HFF-Myc (cell line): Measurements from ENCODE around the gene MID1.
"Not testable (repeated sequence)": the region's sequence is repeated elsewhere in the genome, so short reads cannot be mapped to it uniquely, and the experiment has no call there.

Source experiments
- DNase-seq: peaks from one replicate; pipeline ENCODE4 v3.0.0-alpha.2; 2011; ENCODE audit warnings: low read depth; ENCODE audit errors: extremely low read depth
- H3K4me3 ChIP-seq: replicated peaks from 2 replicates; pipeline ENCODE4 v1.5.1; 2011; ENCODE audit warnings: low read depth, mild to moderate bottlenecking, control low read depth, low read length
- TF ChIP-seq, protein P1 (sequence below): IDR thresholded peaks from 2 replicates; pipeline ENCODE4 v1.5.1; 2012; ENCODE audit warnings: mild to moderate bottlenecking, low read depth, low read length, control low read depth; ENCODE audit errors: missing control alignments

MID1 gene

DNA sequence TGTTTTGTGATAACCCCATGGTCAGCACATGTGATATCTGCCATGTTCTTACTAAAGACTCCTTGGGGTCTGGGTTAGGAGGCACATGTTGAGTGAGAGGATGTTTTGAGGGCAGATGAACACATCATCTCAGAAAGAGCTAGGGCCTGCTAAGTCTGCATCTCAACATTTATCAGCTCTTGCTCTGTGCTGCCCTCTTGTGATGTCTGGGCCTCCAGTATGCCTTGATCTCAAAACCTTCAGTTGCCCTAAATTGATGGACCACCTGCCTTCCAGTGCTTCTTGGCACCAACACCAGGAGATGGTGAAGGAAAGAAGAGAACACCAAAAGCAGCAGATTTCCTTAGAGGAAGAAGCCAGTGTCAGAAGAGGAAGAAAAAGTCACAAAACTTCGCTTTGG, 22.5 kb downstream of the MID1 start:
- TF ChIP-seq, protein P1, sequence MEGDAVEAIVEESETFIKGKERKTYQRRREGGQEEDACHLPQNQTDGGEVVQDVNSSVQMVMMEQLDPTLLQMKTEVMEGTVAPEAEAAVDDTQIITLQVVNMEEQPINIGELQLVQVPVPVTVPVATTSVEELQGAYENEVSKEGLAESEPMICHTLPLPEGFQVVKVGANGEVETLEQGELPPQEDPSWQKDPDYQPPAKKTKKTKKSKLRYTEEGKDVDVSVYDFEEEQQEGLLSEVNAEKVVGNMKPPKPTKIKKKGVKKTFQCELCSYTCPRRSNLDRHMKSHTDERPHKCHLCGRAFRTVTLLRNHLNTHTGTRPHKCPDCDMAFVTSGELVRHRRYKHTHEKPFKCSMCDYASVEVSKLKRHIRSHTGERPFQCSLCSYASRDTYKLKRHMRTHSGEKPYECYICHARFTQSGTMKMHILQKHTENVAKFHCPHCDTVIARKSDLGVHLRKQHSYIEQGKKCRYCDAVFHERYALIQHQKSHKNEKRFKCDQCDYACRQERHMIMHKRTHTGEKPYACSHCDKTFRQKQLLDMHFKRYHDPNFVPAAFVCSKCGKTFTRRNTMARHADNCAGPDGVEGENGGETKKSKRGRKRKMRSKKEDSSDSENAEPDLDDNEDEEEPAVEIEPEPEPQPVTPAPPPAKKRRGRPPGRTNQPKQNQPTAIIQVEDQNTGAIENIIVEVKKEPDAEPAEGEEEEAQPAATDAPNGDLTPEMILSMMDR, result peak; percentile 55
- H3K4me3 ChIP-seq, result no peak overlapping the region
- no peak for DNase-seq

DNA sequence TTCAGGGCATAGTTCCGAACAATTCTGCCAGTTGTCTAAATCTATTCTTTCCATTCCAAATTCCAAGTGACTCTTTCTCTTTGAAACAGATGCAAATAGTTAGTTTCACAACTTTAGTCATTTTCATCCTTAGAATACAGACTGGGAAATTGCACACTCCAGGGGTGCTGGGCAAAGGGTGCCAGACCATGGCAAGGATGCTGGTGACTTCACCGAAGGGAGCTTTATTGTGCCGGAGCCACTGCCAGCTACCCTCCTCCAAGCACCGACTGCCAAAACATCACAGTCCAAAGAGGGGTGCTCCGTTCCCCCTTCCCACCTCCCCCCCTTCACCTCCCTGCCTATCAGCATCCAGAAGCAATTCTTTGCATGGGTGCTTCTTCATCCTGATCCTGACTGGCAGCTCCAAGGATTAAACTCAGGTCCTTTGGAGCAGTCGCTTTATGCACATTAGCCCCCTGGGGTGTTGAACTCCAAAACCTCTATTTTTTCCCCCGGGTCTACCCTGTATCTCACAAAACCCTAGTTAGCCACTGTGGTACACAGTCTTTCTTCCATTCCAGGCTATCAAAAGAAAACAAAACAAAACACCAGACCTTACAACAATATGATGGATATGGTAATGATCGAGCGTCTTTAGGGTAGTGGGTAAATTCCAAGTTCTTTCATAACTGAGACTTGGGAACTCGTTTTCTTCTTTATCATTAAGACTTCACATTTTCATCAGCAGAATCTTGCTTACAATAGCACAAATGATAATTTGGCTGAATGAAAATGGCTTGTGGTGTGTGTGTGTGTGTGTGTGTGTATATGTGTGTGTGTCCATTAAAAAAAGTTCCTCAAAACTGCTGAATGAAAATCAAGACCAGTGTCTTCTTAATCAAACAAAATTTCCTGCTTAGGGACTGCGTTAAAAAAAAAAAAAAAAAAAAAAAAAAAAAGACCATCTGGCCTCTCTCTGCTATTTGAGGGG, 28.7 kb downstream of the MID1 start:
- DNase-seq, result no peak
- H3K4me3 ChIP-seq, result no peak overlapping the region
- TF ChIP-seq, protein P1, result no peak

DNA sequence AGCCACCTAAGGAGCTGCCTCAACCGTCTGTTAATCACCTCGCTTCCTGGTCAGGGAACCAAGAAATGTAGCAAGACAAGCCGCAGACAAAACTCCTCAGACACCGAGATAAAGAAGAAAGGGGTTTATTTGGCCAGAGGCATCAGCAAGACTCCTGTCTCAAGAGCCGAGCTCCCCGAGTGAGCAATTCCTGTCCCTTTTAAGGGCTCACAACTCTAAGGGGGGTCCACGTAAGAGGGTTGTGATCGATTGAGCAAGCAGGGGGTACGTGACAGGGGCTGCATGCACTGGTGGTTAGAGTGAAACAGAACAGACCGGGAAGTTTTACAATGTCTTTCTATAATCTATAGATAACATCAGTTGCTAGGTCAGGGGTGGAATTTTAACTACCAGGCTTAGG, 30.6 kb downstream of the MID1 start:
- not testable (repeated sequence) for DNase-seq, H3K4me3 ChIP-seq

DNA sequence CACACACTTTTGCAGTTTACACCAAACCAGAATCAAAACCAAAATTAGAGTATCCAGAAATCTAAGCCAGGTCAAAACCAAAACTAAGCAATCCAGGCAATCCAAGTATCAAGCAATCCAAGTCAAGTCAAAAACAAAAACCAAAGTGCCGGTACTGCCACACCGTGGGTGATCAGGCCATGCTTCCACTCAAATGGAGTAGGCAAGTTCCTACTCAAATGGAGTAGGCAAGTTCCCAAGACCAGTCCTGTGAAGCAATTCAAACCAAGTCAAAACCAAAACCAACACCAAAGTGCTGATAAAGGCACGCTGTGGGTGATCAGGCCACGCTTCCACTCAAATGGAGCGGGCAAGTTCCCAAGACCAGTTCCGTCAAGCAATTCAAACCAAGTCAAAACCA, 31.3 kb downstream of the MID1 start:
- TF ChIP-seq, protein P1, result no peak
- no peak overlapping the region for H3K4me3 ChIP-seq
- DNase-seq, result no peak

DNA sequence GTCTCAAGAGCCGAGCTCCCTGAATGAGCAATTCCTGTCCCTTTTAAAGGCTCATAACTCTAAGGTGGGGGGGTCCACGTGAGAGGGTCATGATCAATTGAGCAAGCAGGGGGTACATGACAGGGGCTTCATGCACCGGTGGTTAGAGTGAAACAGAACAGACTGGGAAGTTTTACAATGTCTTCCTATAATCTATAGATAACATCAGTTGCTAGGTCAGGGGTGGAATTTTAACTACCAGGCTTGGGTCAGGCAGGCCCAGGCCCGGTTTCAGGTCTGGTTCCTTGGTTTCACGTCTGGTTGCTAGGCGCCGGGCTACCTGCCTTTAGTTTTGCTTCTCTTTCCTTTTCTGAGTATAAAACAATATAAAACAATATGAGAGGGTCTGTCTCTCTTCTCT, 35.5 kb downstream of the MID1 start:
- not testable (repeated sequence) for H3K4me3 ChIP-seq, DNase-seq

DNA sequence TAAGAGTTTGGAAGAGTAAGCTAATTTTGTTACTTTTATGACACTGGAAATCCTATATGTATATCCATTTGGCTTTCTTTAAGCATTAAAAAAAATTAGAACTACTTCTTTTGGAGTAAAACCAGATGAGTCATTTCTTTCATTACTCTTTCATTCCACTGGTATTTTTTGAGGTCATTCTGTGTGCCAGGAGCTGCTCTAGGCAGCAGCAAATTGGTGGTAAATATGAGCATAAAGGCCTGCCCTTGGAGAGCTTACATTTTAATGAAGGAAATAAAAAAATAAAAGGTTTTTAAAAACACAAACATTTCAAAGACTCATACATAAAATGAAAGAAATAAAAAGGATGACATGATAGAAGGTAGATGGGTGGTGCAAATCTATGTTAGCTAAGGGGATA, 37.4 kb downstream of the MID1 start:
- no peak overlapping the region for H3K4me3 ChIP-seq
- TF ChIP-seq, protein P1, result no peak
- no peak for DNase-seq

DNA sequence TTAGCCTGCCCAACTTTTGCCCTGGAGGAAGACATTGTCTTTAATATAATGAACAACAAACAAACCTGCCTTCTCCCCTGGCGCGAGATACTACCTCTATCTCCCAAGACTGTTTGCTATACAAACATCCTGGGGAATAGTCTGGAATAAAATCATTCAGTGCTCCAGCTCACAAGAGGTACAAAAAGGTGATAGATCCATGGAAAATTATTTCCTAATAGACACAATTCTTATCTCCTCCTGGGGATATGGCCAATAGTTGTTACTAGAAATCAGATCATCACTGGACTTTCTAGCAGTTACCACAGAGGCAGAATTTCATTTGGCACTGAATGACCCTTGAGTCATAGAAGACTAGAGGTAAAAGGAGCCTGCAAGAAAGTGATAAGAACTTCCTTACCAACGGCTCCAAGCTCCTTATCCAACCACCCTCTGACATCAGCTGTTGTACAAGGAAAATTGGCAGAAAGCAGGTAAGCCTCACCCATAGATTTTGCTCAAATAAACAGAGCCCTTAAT, 38.1 kb downstream of the MID1 start:
- TF ChIP-seq, protein P1, result no peak
- DNase-seq, result no peak

More for the DNA sequence above, 38.1 kb downstream of the MID1 start:
- H3K4me3 ChIP-seq, result no peak overlapping the region
